SU-DHL-6 (cell line): ENCODE results near the gene THSD4.

ENCODE experiments used
- EZH2phosphoT487 ChIP-seq: fragments of 200-600 bp; sonication (generic), shearing (Covaris generic); conservative IDR thresholded peaks from 2 replicates; pipeline ENCODE4 v1.6.1; 2018; ENCODE audit warnings: mild to moderate bottlenecking, antibody characterized with exemption, low read length, moderate library complexity, mixed read lengths
- TF ChIP-seq, protein P1 (sequence below): fragments of 200-600 bp; sonication (generic); IDR thresholded peaks from one replicate; pipeline ENCODE4 v1.5.1; 2017; ENCODE audit warnings: antibody characterized with exemption, mild to moderate bottlenecking, low read length, moderate library complexity; ENCODE audit not compliant: insufficient read depth, poor library complexity, severe bottlenecking

DNA sequence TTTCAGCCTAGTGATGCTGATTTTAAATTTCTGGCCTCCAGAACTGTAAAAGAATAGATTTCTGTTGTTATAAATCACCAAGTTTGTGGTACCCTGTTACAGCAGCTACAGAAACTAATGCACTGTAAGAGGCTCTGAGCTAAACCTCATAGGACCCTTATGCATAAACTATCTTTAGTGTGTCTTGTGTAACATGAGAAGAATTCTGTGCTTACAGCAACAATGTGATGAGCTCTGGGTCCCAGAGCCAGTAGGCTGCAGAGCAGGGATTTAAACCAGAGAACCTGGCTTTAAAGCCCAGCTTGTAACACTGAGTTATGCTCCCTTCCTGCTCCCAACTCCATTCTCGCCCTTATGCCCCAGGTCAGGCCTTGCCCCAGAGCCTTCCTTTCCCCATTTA is 113.1 kb downstream of the THSD4 start:
- TF ChIP-seq, protein P1, sequence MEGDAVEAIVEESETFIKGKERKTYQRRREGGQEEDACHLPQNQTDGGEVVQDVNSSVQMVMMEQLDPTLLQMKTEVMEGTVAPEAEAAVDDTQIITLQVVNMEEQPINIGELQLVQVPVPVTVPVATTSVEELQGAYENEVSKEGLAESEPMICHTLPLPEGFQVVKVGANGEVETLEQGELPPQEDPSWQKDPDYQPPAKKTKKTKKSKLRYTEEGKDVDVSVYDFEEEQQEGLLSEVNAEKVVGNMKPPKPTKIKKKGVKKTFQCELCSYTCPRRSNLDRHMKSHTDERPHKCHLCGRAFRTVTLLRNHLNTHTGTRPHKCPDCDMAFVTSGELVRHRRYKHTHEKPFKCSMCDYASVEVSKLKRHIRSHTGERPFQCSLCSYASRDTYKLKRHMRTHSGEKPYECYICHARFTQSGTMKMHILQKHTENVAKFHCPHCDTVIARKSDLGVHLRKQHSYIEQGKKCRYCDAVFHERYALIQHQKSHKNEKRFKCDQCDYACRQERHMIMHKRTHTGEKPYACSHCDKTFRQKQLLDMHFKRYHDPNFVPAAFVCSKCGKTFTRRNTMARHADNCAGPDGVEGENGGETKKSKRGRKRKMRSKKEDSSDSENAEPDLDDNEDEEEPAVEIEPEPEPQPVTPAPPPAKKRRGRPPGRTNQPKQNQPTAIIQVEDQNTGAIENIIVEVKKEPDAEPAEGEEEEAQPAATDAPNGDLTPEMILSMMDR, result no peak
- TF ChIP-seq EZH2phosphoT487, result no peak
